Fibroblast of lung (primary cell): ENCODE measurements around the gene MAGEA11. TPM values are rescaled to one million over a fixed set of nuclear protein-coding genes. Genes with fewer than 3 reads are reported as not detected.
"Not testable (repeated sequence)": the region's sequence is repeated elsewhere in the genome, so short reads cannot be mapped to it uniquely, and the experiment has no call there.

Source experiments
- DNase-seq, 2 donors: peaks; one replicate each; pipeline versions ENCODE4 v3.0.0 to v3.0.0-alpha.2; 2010; ENCODE audit warnings: low read depth in 2 of 2
- H2AFZ ChIP-seq: 2 replicates; pipeline ENCODE4 v1.5.1; 2012; ENCODE audit warnings: low read length, control low read depth, inconsistent platforms
- H3K27ac ChIP-seq: 2 replicates; pipeline ENCODE4 v1.5.1; 2011; ENCODE audit warnings: low read length, control low read depth; ENCODE audit not compliant: insufficient read depth
- H3K27me3 ChIP-seq: 2 replicates; pipeline ENCODE4 v1.5.1; 2011; ENCODE audit warnings: mild to moderate bottlenecking, low read length; ENCODE audit not compliant: control insufficient read depth, insufficient read depth
- H3K36me3 ChIP-seq: 2 replicates; pipeline ENCODE4 v1.5.1; 2011; ENCODE audit warnings: low read length; ENCODE audit not compliant: control insufficient read depth, insufficient read depth
- H3K4me1 ChIP-seq: 2 replicates; pipeline ENCODE4 v1.5.1; 2011; ENCODE audit warnings: low read length; ENCODE audit not compliant: control insufficient read depth, insufficient read depth; ENCODE audit errors: extremely low read depth
- H3K4me2 ChIP-seq: 2 replicates; pipeline ENCODE4 v1.5.1; 2011; ENCODE audit warnings: low read length, control low read depth; ENCODE audit not compliant: insufficient read depth; ENCODE audit errors: extremely low read depth
- H3K4me3 ChIP-seq, 4 experiments: fragments of 200-600 bp in 1 of 4; sonication (generic) in 1 of 4; replicated peaks in 1 of 4; 2 replicates each; pipeline ENCODE4 v1.5.1; 2011 to 2016; ENCODE audit warnings: low read length in 4 of 4, low read depth in 3 of 4, mild to moderate bottlenecking in 3 of 4, control low read depth in 2 of 4, inconsistent platforms in 1 of 4, mixed read lengths in 1 of 4; ENCODE audit not compliant: insufficient read depth in 1 of 4; ENCODE audit errors: control extremely low read depth in 1 of 4
- H3K79me2 ChIP-seq: 2 replicates; pipeline ENCODE4 v1.5.1; 2012; ENCODE audit warnings: mild to moderate bottlenecking, low read length, inconsistent platforms; ENCODE audit not compliant: control insufficient read depth, insufficient read depth
- H3K9ac ChIP-seq: 2 replicates; pipeline ENCODE4 v1.5.1; 2011; ENCODE audit warnings: mild to moderate bottlenecking, low read length, control low read depth; ENCODE audit not compliant: insufficient read depth
- H3K9me3 ChIP-seq: 2 replicates; pipeline ENCODE4 v1.5.1; 2012; ENCODE audit warnings: low read depth, low read length; ENCODE audit not compliant: control insufficient read depth, insufficient read depth
- H4K20me1 ChIP-seq: 2 replicates; pipeline ENCODE4 v1.5.1; 2011; ENCODE audit warnings: low read length; ENCODE audit not compliant: control insufficient read depth, insufficient read depth; ENCODE audit errors: extremely low read depth
- CTCF ChIP-seq, 2 donors: IDR thresholded peaks in 1 of 2; conservative IDR thresholded peaks in 1 of 2; 1 replicate in 1 of 2; 2 replicates in 1 of 2; pipeline ENCODE4 v1.5.1; 2011 to 2012; ENCODE audit warnings: low read length in 2 of 2, control low read depth in 1 of 2, inconsistent platforms in 1 of 2, low read depth in 1 of 2, mild to moderate bottlenecking in 1 of 2
- EZH2 ChIP-seq: IDR thresholded peaks from 2 replicates; pipeline ENCODE4 v1.5.1; 2012; ENCODE audit warnings: low read length, control low read depth, mild to moderate bottlenecking; ENCODE audit errors: missing control alignments
- polyA minus RNA-seq: library from RNA; depleted of rRNA, polyadenylated mRNA; stranded (reverse); fragments of >200 nt; gene quantifications from 2 replicates; pipeline ENCODE4 v1.2.3, GENCODE V29; 2011; ENCODE audit warnings: low replicate concordance
- polyA plus RNA-seq, 2 donors: library from polyadenylated mRNA; depleted of rRNA in 1 of 2; stranded (reverse) in 1 of 2; unstranded in 1 of 2; fragments of >200 nt; gene quantifications; 2 replicates each; pipeline ENCODE4 v1.2.1, GENCODE V29; 2011 to 2012; ENCODE audit warnings: missing spikeins in 1 of 2
- total RNA-seq: library from RNA; depleted of rRNA; stranded (reverse); fragments of >200 nt; gene quantifications from 2 replicates; pipeline ENCODE4 v1.2.1, GENCODE V29; 2014

The MAGEA11 gene
- total RNA-seq (not detected in 2 replicates), polyA plus RNA-seq (not detected in 2 replicates), polyA minus RNA-seq (not detected in 2 replicates)
- not detected in 2 replicates for polyA plus RNA-seq (2012)

- no peaks in the 10 kb centered on the region for H3K79me2 ChIP-seq
- H3K27me3 ChIP-seq = no peaks in the 10 kb centered on the region
- H3K9ac ChIP-seq = no peak within 1 kb of the TSS
- H4K20me1 ChIP-seq = no peaks in the 10 kb centered on the region
- H3K4me3 ChIP-seq = no peak within 1 kb of the TSS
- H3K9me3 ChIP-seq = no peaks in the 10 kb centered on the region
- TF ChIP-seq CTCF (conservative IDR thresholded peaks at IDR 0.05 in 1 of 2, IDR thresholded peaks at IDR 0.05 in 1 of 2; ENCODE audit: low read depth in 1 of 2, low read length in 2 of 2) (no peak), EZH2 (no peak)
- H3K4me1 ChIP-seq = no peaks in the 10 kb centered on the region
- DNase-seq = no peak
- H3K27ac ChIP-seq = no peak within 1 kb of the TSS
- H3K36me3 ChIP-seq = no peaks in the 10 kb centered on the region
- no peak within 1 kb of the TSS for H2AFZ ChIP-seq
- no peak within 1 kb of the TSS for H3K4me2 ChIP-seq
Observed at GRCh38 chrX:149711545-149712236, at the start of gene MAGEA11. Gene MAGEA11 (plus strand): TSS chrX:149712060. CDS start chrX:149713160, 1,100 bp downstream.

- not testable (repeated sequence) for H3K4me1 ChIP-seq, DNase-seq, H3K4me3 ChIP-seq, H3K36me3 ChIP-seq, H3K79me2 ChIP-seq, H4K20me1 ChIP-seq, H3K27me3 ChIP-seq, H3K4me2 ChIP-seq, H2AFZ ChIP-seq, H3K27ac ChIP-seq, H3K9ac ChIP-seq, H3K9me3 ChIP-seq
Observed at GRCh38 chrX:149675088-149675487, 36.8 kb upstream of the MAGEA11 start.

GRCh38 chrX:149675554-149675953 is 36.3 kb upstream of the MAGEA11 start:
- not testable (repeated sequence) for H3K27me3 ChIP-seq, H3K36me3 ChIP-seq, H3K9ac ChIP-seq, H3K27ac ChIP-seq, H2AFZ ChIP-seq, H3K4me1 ChIP-seq, H3K9me3 ChIP-seq, H4K20me1 ChIP-seq, H3K4me2 ChIP-seq, H3K4me3 ChIP-seq, DNase-seq, H3K79me2 ChIP-seq

- not testable (repeated sequence) for H3K9me3 ChIP-seq, H3K27ac ChIP-seq, H3K4me2 ChIP-seq, H3K4me1 ChIP-seq, H2AFZ ChIP-seq, DNase-seq, H4K20me1 ChIP-seq, H3K4me3 ChIP-seq, H3K27me3 ChIP-seq, H3K36me3 ChIP-seq, H3K79me2 ChIP-seq, H3K9ac ChIP-seq
Observed at GRCh38 chrX:149679164-149679678, 32.6 kb upstream of the MAGEA11 start.
